GM18526 (cell line): Measurements from ENCODE around the gene VIPR1.

ENCODE experiments used
- POLR2A ChIP-seq: IDR thresholded peaks from 3 replicates; pipeline ENCODE4 v1.6.1; 2011; ENCODE audit not compliant: insufficient read length; ENCODE audit errors: extremely low read depth

VIPR1 gene

DNA sequence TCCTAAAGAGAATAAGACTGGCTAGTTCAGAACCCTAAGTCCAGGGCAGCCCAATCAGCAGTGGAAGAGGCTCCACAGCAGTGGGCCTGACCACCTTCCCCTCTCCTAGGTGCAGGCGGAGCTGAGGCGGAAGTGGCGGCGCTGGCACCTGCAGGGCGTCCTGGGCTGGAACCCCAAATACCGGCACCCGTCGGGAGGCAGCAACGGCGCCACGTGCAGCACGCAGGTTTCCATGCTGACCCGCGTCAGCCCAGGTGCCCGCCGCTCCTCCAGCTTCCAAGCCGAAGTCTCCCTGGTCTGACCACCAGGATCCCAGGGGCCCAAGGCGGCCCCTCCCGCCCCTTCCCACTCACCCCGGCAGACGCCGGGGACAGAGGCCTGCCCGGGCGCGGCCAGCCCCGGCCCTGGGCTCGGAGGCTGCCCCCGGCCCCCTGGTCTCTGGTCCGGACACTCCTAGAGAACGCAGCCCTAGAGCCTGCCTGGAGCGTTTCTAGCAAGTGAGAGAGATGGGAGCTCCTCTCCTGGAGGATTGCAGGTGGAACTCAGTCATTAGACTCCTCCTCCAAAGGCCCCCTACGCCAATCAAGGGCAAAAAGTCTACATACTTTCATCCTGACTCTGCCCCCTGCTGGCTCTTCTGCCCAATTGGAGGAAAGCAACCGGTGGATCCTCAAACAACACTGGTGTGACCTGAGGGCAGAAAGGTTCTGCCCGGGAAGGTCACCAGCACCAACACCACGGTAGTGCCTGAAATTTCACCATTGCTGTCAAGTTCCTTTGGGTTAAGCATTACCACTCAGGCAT is 33.7 kb downstream of the VIPR1 start:
- TF ChIP-seq POLR2A, result no peak

DNA sequence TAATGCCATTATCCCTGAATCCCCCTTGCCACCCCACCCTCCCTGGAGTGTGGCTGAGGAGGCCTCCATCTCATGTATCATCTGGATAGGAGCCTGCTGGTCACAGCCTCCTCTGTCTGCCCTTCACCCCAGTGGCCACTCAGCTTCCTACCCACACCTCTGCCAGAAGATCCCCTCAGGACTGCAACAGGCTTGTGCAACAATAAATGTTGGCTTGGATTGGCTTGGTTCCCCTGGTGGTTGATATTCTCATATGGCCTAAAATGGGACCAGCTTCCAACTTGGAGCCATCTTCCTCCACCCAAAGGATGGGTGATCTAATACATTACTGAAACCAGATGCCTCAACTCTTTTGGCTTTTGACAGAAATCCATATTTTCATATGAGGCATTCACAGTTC is 34.9 kb downstream of the VIPR1 start:
- no peak for TF ChIP-seq POLR2A

GRCh38 chr3:42539871-42540714 is 37.6 kb downstream of the VIPR1 start:
- TF ChIP-seq POLR2A, result no peak

- no peak for TF ChIP-seq POLR2A
Measured at GRCh38 chr3:42541079-42541478, 38.6 kb downstream of the VIPR1 start.

DNA sequence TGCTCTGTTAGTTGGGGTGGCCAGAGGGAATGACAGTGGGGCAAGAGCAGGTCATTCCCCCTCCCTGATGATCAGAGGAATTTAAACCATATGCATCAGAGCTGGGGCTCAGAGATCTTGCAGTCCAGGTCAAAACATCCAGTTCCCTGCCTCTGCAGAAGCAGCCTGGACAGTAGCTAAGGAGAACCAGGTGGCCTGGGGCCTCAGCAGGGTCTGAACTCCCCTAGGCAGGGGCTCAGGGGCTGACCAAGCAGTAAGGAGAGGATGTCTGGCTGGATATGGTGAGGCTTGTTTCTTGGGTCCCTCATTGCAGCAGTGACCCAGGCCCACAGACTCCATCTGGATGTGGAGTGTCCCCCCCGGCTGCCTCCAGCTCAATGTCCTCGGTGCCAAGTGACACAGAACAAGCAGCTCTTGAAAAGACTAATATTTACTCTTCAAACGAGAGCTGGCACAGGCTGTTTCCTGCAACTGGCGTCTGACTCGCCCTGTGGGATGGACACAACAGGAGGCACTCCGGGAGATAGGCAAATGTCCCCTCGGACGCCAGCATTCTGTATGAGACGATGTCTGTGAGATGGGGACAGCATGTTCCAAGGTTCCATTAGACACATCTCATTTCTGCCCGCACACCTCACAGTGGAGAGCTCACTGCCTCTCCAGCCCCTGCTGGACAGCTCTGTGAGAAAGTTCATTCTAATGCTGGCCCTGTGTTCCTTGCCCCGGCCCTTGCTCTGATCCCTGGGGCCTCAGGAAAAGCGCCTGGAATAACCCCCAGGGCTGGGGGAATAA is 42.2 kb downstream of the VIPR1 start:
- no peak for TF ChIP-seq POLR2A

- TF ChIP-seq POLR2A, result no peak
Measured at GRCh38 chr3:42545284-42545900, 42.9 kb downstream of the VIPR1 start.

GRCh38 chr3:42546691-42547213 is 44.3 kb downstream of the VIPR1 start:
- no peak for TF ChIP-seq POLR2A

- no peak for TF ChIP-seq POLR2A
Measured at GRCh38 chr3:42547401-42547945, 45.0 kb downstream of the VIPR1 start.

GRCh38 chr3:42549131-42549530 is 46.7 kb downstream of the VIPR1 start:
- TF ChIP-seq POLR2A, result no peak

GRCh38 chr3:42550250-42550649 is 47.8 kb downstream of the VIPR1 start:
- TF ChIP-seq POLR2A, result no peak

DNA sequence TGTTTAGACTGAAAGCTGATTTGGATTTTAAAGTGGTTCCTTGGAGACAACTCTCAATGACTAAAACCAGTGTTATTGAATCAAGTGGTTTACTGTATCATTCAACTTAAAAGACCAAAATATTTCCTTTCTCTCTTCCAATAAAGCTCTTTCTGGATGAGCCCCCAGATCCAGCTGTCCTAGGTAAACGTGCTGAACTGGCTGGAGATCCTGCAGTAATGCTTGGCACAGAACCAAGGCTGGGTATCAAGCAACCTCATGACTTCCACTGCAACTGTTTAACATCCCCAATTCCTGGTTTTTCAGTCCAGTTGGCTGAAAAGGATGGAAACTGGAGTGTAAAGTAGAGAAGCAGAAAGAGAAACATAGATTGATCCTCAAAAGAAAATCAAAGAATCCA is 50.4 kb downstream of the VIPR1 start:
- no peak for TF ChIP-seq POLR2A

DNA sequence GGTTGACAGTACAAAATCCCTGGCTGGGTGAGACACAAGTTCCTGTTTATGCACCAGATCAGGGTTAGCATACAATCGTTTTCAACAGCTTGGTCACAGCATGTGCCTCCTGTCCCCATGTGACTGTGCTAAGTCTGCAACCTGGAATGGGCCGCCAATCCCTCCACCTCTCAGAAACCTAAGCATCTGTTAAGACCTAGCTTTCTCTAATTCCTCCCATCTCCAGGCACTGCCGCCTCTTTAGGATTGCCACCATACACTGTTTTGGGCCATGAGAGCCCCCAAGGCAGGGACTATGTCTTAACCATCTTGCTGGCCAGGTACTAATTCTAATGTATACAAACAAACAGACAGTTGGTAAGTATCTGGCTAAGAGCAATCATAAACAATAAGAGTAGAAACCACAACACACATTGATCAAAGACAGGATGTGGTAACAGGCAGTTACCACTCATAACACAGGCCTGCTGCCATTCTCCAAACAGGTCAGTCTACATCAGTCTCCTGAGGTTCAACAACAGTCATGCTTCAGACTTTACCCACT is 53.7 kb downstream of the VIPR1 start:
- TF ChIP-seq POLR2A, result no peak

DNA sequence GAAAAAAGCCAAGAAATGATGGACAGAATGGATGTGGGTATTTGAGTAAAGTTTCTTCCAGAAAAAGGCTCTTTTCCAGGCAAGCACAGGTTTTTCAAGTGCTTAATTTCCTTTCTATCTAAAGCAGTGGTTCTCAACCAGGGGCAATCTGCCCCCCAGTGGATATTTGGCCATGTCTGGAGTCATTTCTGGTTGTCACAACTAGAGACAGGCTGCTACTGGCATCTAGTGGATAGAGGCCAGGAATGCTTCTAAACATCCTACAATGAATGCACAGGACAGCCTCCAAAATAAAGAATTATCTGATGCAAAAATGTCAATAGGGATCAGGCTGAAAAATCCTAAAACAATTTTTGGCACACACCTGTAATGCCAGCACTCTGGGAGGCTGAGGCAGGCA is 55.4 kb downstream of the VIPR1 start:
- no peak for TF ChIP-seq POLR2A

DNA sequence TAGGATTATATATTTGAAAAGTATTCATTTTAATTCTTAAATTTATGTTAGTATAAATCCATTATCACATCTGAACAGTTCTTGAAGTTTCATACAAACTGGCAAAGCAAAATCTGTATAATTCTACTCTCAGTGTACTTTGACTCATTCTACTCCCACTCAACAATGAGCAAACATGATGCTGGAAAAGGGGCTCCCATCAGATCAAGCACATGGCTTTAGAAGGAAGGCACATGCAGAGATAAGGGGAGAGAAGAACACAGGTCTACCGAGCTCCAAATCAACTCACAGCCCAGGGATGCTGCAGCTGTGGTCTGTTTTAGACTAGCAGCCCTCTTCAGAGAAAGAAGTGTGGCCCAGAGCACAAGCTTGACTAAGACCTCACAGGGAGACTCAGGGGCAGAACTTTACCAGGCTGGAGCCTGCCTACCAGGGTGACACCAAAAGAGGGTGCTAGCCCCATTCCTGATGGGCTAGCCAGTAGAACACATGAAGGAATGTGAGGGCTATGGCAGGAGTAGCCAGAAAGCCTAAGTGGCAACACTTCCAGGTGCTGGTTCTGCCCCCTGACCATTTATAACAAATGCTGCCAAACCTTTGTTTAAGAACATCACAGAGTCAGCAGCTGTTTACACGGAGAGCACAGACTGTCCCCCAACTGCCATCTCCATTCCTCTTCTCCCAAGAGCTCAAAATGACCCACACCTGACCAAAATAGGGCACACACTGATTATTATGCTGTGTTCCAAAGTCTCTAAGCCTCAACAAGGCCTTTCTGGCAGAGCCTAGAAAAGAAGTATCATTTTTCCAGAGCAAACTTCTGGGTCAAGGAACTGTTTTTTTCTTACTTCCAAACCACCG is 59.8 kb downstream of the VIPR1 start:
- no peak for TF ChIP-seq POLR2A

DNA sequence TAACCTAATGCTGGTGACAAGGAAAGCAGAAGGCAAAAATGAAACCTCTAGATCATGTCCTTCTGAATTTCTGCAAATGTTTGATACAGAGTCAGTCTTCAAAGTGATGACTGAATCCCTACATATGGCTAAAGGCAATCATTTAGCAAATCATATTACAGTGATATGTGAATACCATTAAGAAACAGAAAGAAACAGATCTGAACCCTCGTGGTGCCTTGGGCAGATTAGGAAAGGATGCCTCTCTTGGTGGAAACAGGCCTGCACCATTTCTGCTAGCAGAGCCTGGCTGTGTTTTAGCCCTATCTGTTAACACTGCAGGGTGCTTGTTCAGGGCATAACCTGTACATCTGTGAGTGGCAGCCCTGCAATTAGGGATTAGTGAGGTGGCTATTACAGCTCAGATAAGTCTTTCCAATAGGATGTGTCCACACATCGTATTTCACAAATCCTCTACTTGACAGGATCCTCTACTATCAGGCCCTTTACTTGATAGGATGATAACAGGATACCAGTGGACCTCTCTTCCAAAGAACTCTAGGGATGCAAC is 67.2 kb downstream of the VIPR1 start:
- no peak for TF ChIP-seq POLR2A
